Activated naive CD8-positive, alpha-beta T cell treated with anti-CD3 and anti-CD28 coated beads, Interleukin-2, amount 50 U/mL, for 24 hours (primary cell): ENCODE measurements around the gene RBM12.
A peak's percentile ranks its signal among the peaks of the same experiment; 100 is the strongest.
"Not testable (repeated sequence)": the region's sequence is repeated elsewhere in the genome, so short reads cannot be mapped to it uniquely, and the experiment has no call there.

Experiments
- ATAC-seq: fragments of 150-1000 bp; cut with Tn5 transposase; one replicate; pipeline ENCODE4 v1.10.0; 2021
- DNase-seq: peaks from one replicate; pipeline ENCODE4 v3.0.0; 2021
- H3K27ac Mint-ChIP-seq: one replicate; pipeline ENCODE4 v1.8.0; 2021; ENCODE audit warnings: mild to moderate bottlenecking, mixed read lengths
- H3K27me3 Mint-ChIP-seq: one replicate; pipeline ENCODE4 v1.8.0; 2021; ENCODE audit warnings: mixed read lengths
- H3K36me3 Mint-ChIP-seq: one replicate; pipeline ENCODE4 v1.8.0; 2021; ENCODE audit warnings: low read depth, mixed read lengths
- H3K4me1 Mint-ChIP-seq: one replicate; pipeline ENCODE4 v1.8.0; 2021; ENCODE audit warnings: mixed read lengths
- H3K4me3 Mint-ChIP-seq: one replicate; pipeline ENCODE4 v1.8.0; 2021; ENCODE audit warnings: mild to moderate bottlenecking, moderate library complexity, mixed read lengths
- H3K9me3 Mint-ChIP-seq: one replicate; pipeline ENCODE4 v1.8.0; 2021; ENCODE audit warnings: mixed read lengths

The RBM12 gene

DNA sequence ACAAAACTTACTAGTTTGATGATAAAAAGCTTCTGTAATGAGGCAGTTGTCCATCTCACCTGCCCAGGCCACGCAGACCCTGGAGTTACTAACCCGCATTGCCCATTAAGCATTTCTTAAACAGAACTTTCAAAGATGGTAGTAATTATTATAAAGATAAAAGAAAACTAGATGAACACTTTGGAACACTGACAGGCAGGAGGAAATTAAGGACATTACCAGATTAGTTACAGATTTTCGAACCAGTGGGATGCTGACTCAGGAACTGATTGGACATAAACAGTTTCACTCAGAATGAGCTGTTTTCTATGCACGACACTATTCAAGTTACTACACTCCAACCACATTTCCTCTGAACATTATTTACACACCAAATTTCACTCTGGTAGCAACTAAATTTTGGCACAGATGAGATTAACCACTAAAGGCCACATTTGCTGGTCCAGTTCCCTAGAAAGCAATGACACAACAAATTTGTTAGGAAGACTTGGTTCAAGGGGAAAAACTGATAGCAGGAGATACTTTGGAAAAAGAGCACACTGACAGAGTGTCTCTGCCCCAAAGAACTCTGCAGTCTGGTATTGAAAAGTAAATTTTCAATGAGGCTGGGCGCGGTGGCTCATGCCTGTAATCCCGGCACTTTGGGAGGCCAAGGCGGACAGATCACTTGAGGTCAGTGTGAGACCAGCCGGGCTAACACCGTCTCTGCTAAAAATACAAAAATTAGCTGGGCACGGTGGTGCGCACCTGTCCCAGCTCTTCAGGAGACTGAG is 37.5 kb upstream of the RBM12 start:
- DNase-seq: no peak
- Mint-ChIP-seq H3K4me3 (peak overlapping the region; percentile 4), H3K9me3 (no peaks in the 10 kb centered on the region), H3K27ac (peak overlapping the region; percentile 97), H3K4me1 (peaks cover 44% of the 10 kb centered on the region), H3K27me3 (no peaks in the 10 kb centered on the region), H3K36me3 (peaks cover 69% of the 10 kb centered on the region)
- no peak for ATAC-seq

DNA sequence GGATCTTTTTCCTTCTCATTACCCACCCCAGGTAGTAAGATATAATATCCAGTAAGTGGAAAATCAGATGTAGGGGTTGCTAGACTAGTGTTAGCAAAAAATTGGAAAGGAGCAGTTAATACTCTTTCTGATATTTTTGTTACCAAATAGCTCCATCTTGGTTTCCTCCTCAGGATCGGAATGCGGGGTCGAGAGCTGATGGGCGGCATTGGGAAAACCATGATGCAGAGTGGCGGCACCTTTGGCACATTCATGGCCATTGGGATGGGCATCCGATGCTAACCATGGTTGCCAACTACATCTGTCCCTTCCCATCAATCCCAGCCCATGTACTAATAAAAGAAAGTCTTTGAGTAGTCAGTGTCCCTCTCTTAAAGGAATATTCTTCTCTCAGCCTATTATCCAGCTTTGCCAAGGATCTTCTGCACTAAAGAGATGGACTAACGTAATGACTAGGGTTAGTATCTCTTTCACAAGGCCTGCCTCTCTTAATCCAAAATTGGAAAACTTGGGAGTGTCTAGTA is 36.0 kb upstream of the RBM12 start:
- H3K4me1 Mint-ChIP-seq: peaks cover 49% of the 10 kb centered on the region
- no peak for ATAC-seq
- peaks cover 60% of the 10 kb centered on the region for H3K36me3 Mint-ChIP-seq
- peak overlapping the region; percentile 97 for H3K27ac Mint-ChIP-seq
- no peaks in the 10 kb centered on the region for H3K27me3 Mint-ChIP-seq
- H3K4me3 Mint-ChIP-seq: peak overlapping the region; percentile 96
- DNase-seq: no peak
- H3K9me3 Mint-ChIP-seq: no peaks in the 10 kb centered on the region

DNA sequence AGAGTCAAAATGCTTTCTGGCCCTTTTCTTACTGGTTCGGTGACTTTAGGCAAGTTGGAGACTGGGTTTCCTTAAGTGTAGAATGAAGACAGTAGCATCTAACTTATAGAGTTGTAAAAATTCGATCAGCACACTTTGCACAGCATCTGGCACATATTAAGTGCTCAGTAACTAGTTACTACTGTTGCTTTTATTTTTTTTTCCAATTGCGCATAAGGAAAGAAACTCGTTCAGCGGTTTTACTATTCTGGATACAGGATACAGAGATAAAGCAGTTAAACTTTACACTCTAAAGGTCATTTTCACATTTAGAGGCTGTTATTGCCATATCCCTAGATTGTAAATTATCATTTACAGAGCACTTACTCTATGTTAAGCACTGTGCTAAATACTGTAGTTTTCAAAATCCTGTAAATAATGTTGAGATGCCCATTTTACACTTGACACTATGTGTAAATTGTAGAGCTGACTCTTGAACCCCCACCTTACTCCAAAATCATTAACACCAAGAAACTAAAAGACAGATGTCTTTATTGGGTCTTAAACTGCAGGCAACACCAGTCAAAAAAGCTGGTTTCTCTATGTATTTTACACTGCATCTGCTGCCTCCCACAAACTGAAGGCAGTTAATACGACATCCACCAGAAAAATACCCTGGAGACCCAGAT is 35.4 kb upstream of the RBM12 start:
- H3K4me3 Mint-ChIP-seq: peak overlapping the region; percentile 96
- DNase-seq: no peak
- no peak for ATAC-seq
- H3K36me3 Mint-ChIP-seq: peaks cover 60% of the 10 kb centered on the region
- H3K4me1 Mint-ChIP-seq: peaks cover 49% of the 10 kb centered on the region
- no peaks in the 10 kb centered on the region for H3K9me3 Mint-ChIP-seq
- no peaks in the 10 kb centered on the region for H3K27me3 Mint-ChIP-seq
- H3K27ac Mint-ChIP-seq: peak overlapping the region; percentile 97

DNA sequence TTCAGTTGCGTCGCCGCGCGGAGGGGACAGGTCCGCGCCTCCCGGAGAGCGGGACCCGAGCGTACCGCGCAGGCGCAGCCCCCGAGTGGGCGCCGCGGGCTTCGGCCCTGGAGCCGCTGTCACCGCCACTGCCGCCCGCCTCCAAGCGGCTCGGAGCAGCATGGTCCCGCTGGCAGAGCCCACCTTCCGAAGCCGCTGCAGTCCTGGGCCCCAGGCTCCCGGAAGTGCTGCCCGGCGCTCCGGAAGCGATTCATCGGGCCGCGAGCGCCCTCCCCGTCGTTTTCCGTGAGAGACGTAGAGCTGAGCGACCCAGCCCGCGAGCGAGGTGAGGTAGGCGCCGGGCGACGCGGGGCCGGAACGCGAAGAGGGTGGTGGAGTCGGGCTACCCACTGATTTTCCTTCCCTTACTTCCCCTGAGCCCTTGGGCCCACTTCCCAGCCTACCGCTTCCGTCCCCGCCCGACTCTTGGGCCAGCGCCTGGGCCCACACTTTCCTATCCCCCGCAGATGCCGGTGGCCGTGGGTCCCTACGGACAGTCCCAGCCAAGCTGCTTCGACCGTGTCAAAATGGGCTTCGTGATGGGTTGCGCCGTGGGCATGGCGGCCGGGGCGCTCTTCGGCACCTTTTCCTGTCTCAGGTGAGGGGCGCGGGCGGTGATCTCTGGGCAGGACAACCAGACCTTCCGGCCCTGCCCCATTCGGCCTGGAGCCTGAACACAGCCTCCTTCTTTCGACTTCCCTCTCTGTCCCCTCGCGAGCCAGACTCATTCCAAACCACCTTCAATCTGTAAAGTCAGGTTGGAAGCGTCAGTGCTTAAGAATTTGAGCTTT is 34.6 kb upstream of the RBM12 start, which contains the start of the genes NFS1 and ROMO1:
NFS1 (minus strand) TSS at position 226 of the 830 bp plus-strand sequence; CDS start at position 162, 64 bp downstream.
ROMO1 (plus strand) TSS at position 279 of the 830 bp plus-strand sequence; CDS start at position 507, 228 bp downstream.
- H3K27me3 Mint-ChIP-seq: no peaks in the 10 kb centered on the region
- ATAC-seq: peak; percentile 93
- peak within 1 kb of the TSS; percentile 96 for H3K4me3 Mint-ChIP-seq
- peak within 1 kb of the TSS; percentile 97 for H3K27ac Mint-ChIP-seq
- no peaks in the 10 kb centered on the region for H3K9me3 Mint-ChIP-seq
- peaks cover 56% of the 10 kb centered on the region for H3K36me3 Mint-ChIP-seq
- H3K4me1 Mint-ChIP-seq: peaks cover 47% of the 10 kb centered on the region
- DNase-seq: peak; percentile 89

- H3K9me3 Mint-ChIP-seq: no peaks in the 10 kb centered on the region
- H3K27me3 Mint-ChIP-seq: no peaks in the 10 kb centered on the region
- peak; percentile 37 for ATAC-seq
- peaks cover 45% of the 10 kb centered on the region for H3K4me1 Mint-ChIP-seq
- peak overlapping the region; percentile 96 for H3K4me3 Mint-ChIP-seq
- H3K36me3 Mint-ChIP-seq: peaks cover 48% of the 10 kb centered on the region
- peak; percentile 18 for DNase-seq
- peak overlapping the region; percentile 97 for H3K27ac Mint-ChIP-seq
These were observed 33.8 kb upstream of the RBM12 start for GRCh38 chr20:35698298-35699126.

DNA sequence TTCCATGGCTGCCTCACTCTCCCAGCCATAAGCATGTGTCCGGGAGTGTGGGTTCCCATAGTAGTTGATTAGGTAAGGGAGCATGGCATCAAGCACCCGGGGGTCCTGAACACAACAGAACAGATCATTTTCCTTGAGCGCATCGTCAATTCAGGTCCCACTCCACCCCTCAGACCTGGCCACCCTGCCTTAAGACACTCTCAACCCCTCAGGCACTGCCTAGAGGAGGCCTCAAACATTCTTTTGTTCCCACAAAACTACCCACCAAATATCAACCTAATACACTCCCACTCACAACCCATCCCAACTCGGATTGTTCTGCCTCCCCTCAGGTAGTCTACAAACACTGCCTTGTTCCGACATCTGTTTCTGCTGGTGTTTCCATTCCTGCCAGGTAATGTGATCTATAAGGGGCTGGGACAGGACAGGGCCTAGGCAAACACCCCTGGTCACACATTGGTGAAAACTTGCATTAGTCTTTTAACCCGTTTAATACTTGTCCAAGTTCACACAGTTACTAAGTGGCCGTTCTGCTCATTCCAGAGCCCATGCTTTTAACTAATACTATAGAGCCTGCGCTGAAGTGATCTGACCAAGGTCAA is 33.1 kb upstream of the RBM12 start:
- Mint-ChIP-seq H3K27me3 (no peaks in the 10 kb centered on the region), H3K36me3 (peaks cover 43% of the 10 kb centered on the region), H3K4me3 (peak overlapping the region; percentile 96), H3K27ac (peak overlapping the region; percentile 97), H3K4me1 (peaks cover 42% of the 10 kb centered on the region), H3K9me3 (no peaks in the 10 kb centered on the region)
- ATAC-seq (no peak), DNase-seq (no peak)

GRCh38 chr20:35695978-35696377 is 31.3 kb upstream of the RBM12 start:
- DNase-seq (no peak), ATAC-seq (no peak)
- no peaks in the 10 kb centered on the region for H3K9me3 Mint-ChIP-seq
- H3K36me3 Mint-ChIP-seq: peaks cover 30% of the 10 kb centered on the region
- no peak overlapping the region for H3K27ac Mint-ChIP-seq
- H3K4me1 Mint-ChIP-seq: peaks cover 32% of the 10 kb centered on the region
- H3K27me3 Mint-ChIP-seq: no peaks in the 10 kb centered on the region
- H3K4me3 Mint-ChIP-seq: no peak overlapping the region

- H3K27ac Mint-ChIP-seq: peak overlapping the region; percentile 20
- H3K27me3 Mint-ChIP-seq: no peaks in the 10 kb centered on the region
- no peak for DNase-seq
- no peaks in the 10 kb centered on the region for H3K9me3 Mint-ChIP-seq
- H3K4me1 Mint-ChIP-seq: peaks cover 25% of the 10 kb centered on the region
- H3K36me3 Mint-ChIP-seq: peaks cover 31% of the 10 kb centered on the region
- H3K4me3 Mint-ChIP-seq: no peak overlapping the region
- ATAC-seq: no peak
These were observed 30.6 kb upstream of the RBM12 start for GRCh38 chr20:35695245-35695749.

GRCh38 chr20:35690265-35690664 is 25.6 kb upstream of the RBM12 start:
- Mint-ChIP-seq H3K9me3 (no peaks in the 10 kb centered on the region), H3K27ac (no peak overlapping the region), H3K4me3 (no peak overlapping the region), H3K27me3 (no peaks in the 10 kb centered on the region), H3K36me3 (peaks cover 33% of the 10 kb centered on the region), H3K4me1 (no peaks in the 10 kb centered on the region)
- no peak for DNase-seq
- ATAC-seq: no peak

GRCh38 chr20:35686872-35687271 is 22.2 kb upstream of the RBM12 start:
- H3K9me3 Mint-ChIP-seq, H3K4me3 Mint-ChIP-seq, ATAC-seq, H3K4me1 Mint-ChIP-seq, H3K27me3 Mint-ChIP-seq, H3K27ac Mint-ChIP-seq, DNase-seq: not testable (repeated sequence)
- peaks cover 32% of the 10 kb centered on the region for H3K36me3 Mint-ChIP-seq

- not testable (repeated sequence) for DNase-seq, H3K27ac Mint-ChIP-seq, H3K4me3 Mint-ChIP-seq, H3K9me3 Mint-ChIP-seq, H3K4me1 Mint-ChIP-seq, ATAC-seq, H3K27me3 Mint-ChIP-seq
- H3K36me3 Mint-ChIP-seq: peaks cover 29% of the 10 kb centered on the region
These were observed 20.7 kb upstream of the RBM12 start for GRCh38 chr20:35685368-35685767.

GRCh38 chr20:35681960-35682359 is 17.3 kb upstream of the RBM12 start:
- no peaks in the 10 kb centered on the region for H3K4me1 Mint-ChIP-seq
- no peaks in the 10 kb centered on the region for H3K27me3 Mint-ChIP-seq
- H3K27ac Mint-ChIP-seq: no peak overlapping the region
- H3K4me3 Mint-ChIP-seq: no peak overlapping the region
- peaks cover 11% of the 10 kb centered on the region for H3K36me3 Mint-ChIP-seq
- no peak for DNase-seq
- no peaks in the 10 kb centered on the region for H3K9me3 Mint-ChIP-seq
- ATAC-seq: no peak

- ATAC-seq (no peak), DNase-seq (no peak)
- Mint-ChIP-seq H3K9me3 (no peaks in the 10 kb centered on the region), H3K27me3 (no peaks in the 10 kb centered on the region), H3K36me3 (peaks cover 10% of the 10 kb centered on the region), H3K4me1 (no peaks in the 10 kb centered on the region), H3K27ac (no peak overlapping the region), H3K4me3 (no peak overlapping the region)
These were observed 15.9 kb upstream of the RBM12 start for GRCh38 chr20:35680452-35681183.
